Thoracic aorta (tissue), 2 donors: ENCODE results near the gene PMEPA1. TPM values are rescaled to one million over a fixed set of nuclear protein-coding genes. Genes with fewer than 3 reads are reported as not detected.
A peak's percentile ranks its signal among the peaks of the same experiment; 100 is the strongest.

Experiments
- ATAC-seq: fragments of 150-250 bp; one replicate; pipeline ENCODE4 v1.8.0; 2017; ENCODE audit warnings: low read depth; ENCODE audit not compliant: insufficient number of reproducible peaks, low FRiP score
- DNase-seq: peaks from one replicate; pipeline ENCODE4 v3.0.0-alpha.2; 2020; ENCODE audit warnings: low spot score
- H3K27ac ChIP-seq, 2 donors: fragments of 200-600 bp; sonication (generic); 1 replicate in 1 of 2; 2 replicates in 1 of 2; pipeline ENCODE4 v1.5.1; 2016; ENCODE audit warnings: mild to moderate bottlenecking in 2 of 2, moderate library complexity in 2 of 2
- H3K27me3 ChIP-seq: fragments of 200-600 bp; sonication (generic); replicated peaks from 2 replicates; pipeline ENCODE4 v1.6.0; 2016; ENCODE audit warnings: mild to moderate bottlenecking; ENCODE audit not compliant: insufficient read depth
- H3K36me3 ChIP-seq: fragments of 200-600 bp; sonication (generic); one replicate; pipeline ENCODE4 v1.5.1; 2016
- H3K4me1 ChIP-seq, 2 donors: fragments of 200-600 bp; sonication (generic); 1 replicate in 1 of 2; 2 replicates in 1 of 2; pipeline versions ENCODE4 v1.5.1 to v1.6.0; 2016; ENCODE audit warnings: low read depth in 2 of 2, mild to moderate bottlenecking in 1 of 2; ENCODE audit not compliant: control insufficient read depth in 1 of 2
- H3K4me3 ChIP-seq: fragments of 200-600 bp; sonication (generic); 2 replicates; pipeline ENCODE4 v1.5.1; 2016; ENCODE audit warnings: mild to moderate bottlenecking
- H3K9me3 ChIP-seq: fragments of 200-600 bp; sonication (generic); 2 replicates; pipeline ENCODE4 v1.5.1; 2016
- CTCF ChIP-seq: fragments of 200-600 bp; sonication (generic); IDR thresholded peaks from one replicate; pipeline ENCODE4 v1.5.1; 2019; ENCODE audit warnings: antibody characterized with exemption
- total RNA-seq, 2 donors: library from RNA; depleted of rRNA; stranded (reverse); fragments of >200 nt; gene quantifications; one replicate each; pipeline versions ENCODE4 v1.1.0 to v1.2.3, GENCODE V29; 2016

Gene PMEPA1
- total RNA-seq = 100 to 1,000 TPM in 1 of 2 donors, 10 to 100 TPM in 1; 68.4 to 104 TPM

GRCh38 chr20:57709823-57710799, at the start of gene PMEPA1:
PMEPA1 (minus strand) TSS chr20:57710015; CDS start chr20:57709582, 433 bp downstream.
- peak; percentile 79 for DNase-seq
- H3K4me1 ChIP-seq = peaks cover 44 to 70% of the 10 kb centered on the region in 2 donors
- no peaks in the 10 kb centered on the region for H3K36me3 ChIP-seq

GRCh38 chr20:57757767-57758166, 48.0 kb upstream of the PMEPA1 start:
- no peak for ATAC-seq
- no peaks in the 10 kb centered on the region for H3K27me3 ChIP-seq
- H3K9me3 ChIP-seq = peaks cover 2% of the 10 kb centered on the region
- H3K36me3 ChIP-seq = no peaks in the 10 kb centered on the region
- H3K4me1 ChIP-seq = peaks cover 0 to 11% of the 10 kb centered on the region in 2 donors
- no peak for DNase-seq
- no peak overlapping the region for H3K4me3 ChIP-seq
- no peak overlapping the region for H3K27ac ChIP-seq
- no peak for TF ChIP-seq CTCF

More at GRCh38 chr20:57709823-57710799, at the start of gene PMEPA1:
- TF ChIP-seq CTCF = peak; percentile 14
- Histone ChIP-seq H3K9me3 (no peaks in the 10 kb centered on the region), H3K4me3 (peak within 1 kb of the TSS; percentile 94), H3K27me3 (no peaks in the 10 kb centered on the region), H3K27ac (peak within 1 kb of the TSS; percentile 94 to 99)
- peak; percentile 42 for ATAC-seq

GRCh38 chr20:57756921-57757320, 47.1 kb upstream of the PMEPA1 start:
- Histone ChIP-seq H3K4me3 (no peak overlapping the region), H3K9me3 (peaks cover 2% of the 10 kb centered on the region), H3K36me3 (no peaks in the 10 kb centered on the region), H3K27ac (no peak overlapping the region), H3K4me1 (peaks cover 0 to 11% of the 10 kb centered on the region in 2 donors), H3K27me3 (no peaks in the 10 kb centered on the region)
- ATAC-seq = no peak
- no peak for DNase-seq
- no peak for TF ChIP-seq CTCF

GRCh38 chr20:57756213-57756612, 46.4 kb upstream of the PMEPA1 start:
- Histone ChIP-seq H3K9me3 (peaks cover 2% of the 10 kb centered on the region), H3K4me1 (peaks cover 0 to 11% of the 10 kb centered on the region in 2 donors), H3K27ac (no peak overlapping the region), H3K36me3 (no peaks in the 10 kb centered on the region), H3K4me3 (no peak overlapping the region), H3K27me3 (no peaks in the 10 kb centered on the region)
- ATAC-seq = no peak
- no peak for DNase-seq
- no peak for TF ChIP-seq CTCF

- no peak for DNase-seq
- Histone ChIP-seq H3K4me1 (peaks cover 0 to 11% of the 10 kb centered on the region in 2 donors), H3K4me3 (no peak overlapping the region), H3K36me3 (no peaks in the 10 kb centered on the region), H3K27me3 (no peaks in the 10 kb centered on the region), H3K27ac (no peak overlapping the region), H3K9me3 (peaks cover 2% of the 10 kb centered on the region)
- TF ChIP-seq CTCF = no peak
- ATAC-seq = no peak
Observed at GRCh38 chr20:57755609-57756008, 45.8 kb upstream of the PMEPA1 start.
